A673 (cell line): ENCODE measurements around the gene POTEE.
"Not testable (repeated sequence)": the region's sequence is repeated elsewhere in the genome, so short reads cannot be mapped to it uniquely, and the experiment has no call there.

ENCODE experiments used
- EZH2 ChIP-seq: fragments of 200-600 bp; sonication (generic); IDR thresholded peaks from 2 replicates; pipeline ENCODE4 v1.6.1; 2017; ENCODE audit warnings: borderline replicate concordance, low read depth, mild to moderate bottlenecking, mixed read lengths, antibody characterized with exemption, low read length; ENCODE audit not compliant: poor library complexity, severe bottlenecking
- TF ChIP-seq, protein P1 (sequence below): fragments of 300-800, 200-600 bp; sonication (generic); conservative IDR thresholded peaks from 2 replicates; pipeline ENCODE4 v1.5.1; 2017; ENCODE audit warnings: low read depth, mild to moderate bottlenecking, antibody characterized with exemption, low read length, moderate library complexity, mixed read lengths

GRCh38 chr2:131181451-131181850 is 27.9 kb upstream of the POTEE start:
- TF ChIP-seq, protein P1, sequence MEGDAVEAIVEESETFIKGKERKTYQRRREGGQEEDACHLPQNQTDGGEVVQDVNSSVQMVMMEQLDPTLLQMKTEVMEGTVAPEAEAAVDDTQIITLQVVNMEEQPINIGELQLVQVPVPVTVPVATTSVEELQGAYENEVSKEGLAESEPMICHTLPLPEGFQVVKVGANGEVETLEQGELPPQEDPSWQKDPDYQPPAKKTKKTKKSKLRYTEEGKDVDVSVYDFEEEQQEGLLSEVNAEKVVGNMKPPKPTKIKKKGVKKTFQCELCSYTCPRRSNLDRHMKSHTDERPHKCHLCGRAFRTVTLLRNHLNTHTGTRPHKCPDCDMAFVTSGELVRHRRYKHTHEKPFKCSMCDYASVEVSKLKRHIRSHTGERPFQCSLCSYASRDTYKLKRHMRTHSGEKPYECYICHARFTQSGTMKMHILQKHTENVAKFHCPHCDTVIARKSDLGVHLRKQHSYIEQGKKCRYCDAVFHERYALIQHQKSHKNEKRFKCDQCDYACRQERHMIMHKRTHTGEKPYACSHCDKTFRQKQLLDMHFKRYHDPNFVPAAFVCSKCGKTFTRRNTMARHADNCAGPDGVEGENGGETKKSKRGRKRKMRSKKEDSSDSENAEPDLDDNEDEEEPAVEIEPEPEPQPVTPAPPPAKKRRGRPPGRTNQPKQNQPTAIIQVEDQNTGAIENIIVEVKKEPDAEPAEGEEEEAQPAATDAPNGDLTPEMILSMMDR: not testable (repeated sequence)
- TF ChIP-seq EZH2: not testable (repeated sequence)
